ENCODE results near the gene CACNB4.
A peak's percentile ranks its signal among the peaks of the same experiment; 100 is the strongest.

CACNB4 gene

DNA sequence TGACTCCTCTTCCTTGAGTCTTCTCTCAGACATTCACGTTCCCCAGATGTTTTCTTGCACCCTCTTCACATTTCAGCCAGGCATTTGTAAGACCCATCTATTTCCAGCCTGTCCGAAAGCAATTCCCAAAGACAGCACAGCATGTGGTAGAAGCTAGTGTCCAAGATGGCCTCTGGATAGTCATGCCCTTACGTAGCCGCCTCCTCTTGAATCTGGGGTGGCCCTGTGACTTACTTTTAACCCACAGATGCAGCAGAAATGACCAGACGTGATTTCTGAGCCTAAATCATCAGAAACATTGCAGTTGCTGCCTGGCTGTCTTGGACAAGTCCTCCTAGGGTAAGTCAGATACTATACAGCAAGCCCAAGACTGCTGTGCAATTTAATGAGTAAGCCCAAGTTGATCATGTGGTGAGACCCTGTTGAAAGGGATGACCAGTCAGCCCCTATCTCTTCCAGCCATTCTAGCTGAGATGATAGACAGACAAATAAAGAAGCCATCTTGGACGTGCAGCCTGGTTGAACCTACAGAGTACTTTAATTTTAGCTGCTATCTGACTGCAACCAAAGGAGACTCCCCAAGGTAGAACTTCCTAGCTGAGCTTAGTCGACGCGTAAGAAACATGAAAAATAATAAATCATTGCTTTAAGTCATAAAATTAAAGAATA lies 282.9 kb downstream of the CACNB4 start:
- H3K4me3 ChIP-seq (ENCODE audit: low read depth, low read length): no peak overlapping the region
- TF ChIP-seq, protein P1, sequence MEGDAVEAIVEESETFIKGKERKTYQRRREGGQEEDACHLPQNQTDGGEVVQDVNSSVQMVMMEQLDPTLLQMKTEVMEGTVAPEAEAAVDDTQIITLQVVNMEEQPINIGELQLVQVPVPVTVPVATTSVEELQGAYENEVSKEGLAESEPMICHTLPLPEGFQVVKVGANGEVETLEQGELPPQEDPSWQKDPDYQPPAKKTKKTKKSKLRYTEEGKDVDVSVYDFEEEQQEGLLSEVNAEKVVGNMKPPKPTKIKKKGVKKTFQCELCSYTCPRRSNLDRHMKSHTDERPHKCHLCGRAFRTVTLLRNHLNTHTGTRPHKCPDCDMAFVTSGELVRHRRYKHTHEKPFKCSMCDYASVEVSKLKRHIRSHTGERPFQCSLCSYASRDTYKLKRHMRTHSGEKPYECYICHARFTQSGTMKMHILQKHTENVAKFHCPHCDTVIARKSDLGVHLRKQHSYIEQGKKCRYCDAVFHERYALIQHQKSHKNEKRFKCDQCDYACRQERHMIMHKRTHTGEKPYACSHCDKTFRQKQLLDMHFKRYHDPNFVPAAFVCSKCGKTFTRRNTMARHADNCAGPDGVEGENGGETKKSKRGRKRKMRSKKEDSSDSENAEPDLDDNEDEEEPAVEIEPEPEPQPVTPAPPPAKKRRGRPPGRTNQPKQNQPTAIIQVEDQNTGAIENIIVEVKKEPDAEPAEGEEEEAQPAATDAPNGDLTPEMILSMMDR (IDR thresholded peaks at IDR 0.05; ENCODE audit: borderline replicate concordance, insufficient read depth, low read depth, low read length): no peak

DNA sequence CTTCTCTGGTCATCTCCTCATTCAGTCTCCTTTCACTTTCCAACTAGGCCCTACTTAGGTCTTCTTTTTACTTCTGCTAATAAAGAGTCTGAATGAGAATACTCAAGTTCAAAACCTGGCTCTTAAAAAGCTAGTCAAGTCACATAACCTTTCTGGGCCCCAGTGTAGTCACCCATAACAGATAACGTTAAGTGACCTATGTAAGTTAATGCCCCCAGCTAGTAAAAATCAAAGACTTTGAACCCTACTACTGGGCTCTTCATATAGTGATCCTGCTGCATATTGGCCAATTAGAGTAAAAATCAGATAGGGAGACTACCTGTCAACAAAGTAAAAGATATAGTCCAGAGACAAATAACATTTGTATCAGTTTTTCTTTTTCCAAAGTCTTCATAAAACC lies 288.4 kb downstream of the CACNB4 start:
- TF ChIP-seq, protein P1 (IDR thresholded peaks at IDR 0.05; ENCODE audit: borderline replicate concordance, insufficient read depth, low read depth, low read length): no peak
- no peak overlapping the region for H3K4me3 ChIP-seq (ENCODE audit: low read depth, low read length)

DNA sequence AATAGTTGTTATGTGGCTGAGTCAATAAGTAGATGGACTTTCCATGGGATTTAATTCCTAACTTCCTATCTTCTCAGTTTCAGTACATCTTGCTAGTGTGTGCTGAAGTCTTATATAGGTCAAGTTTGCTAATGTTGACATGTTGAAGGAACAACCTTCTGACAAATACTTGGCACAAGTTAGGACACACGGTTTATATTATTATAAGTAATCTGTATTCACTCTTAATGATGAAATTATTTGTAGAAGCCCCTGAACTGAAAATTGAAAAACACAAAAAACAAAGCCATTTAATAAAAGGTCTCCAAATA lies 289.8 kb downstream of the CACNB4 start:
- TF ChIP-seq, protein P1 (IDR thresholded peaks at IDR 0.05; ENCODE audit: borderline replicate concordance, insufficient read depth, low read depth, low read length): no peak
- H3K4me3 ChIP-seq (ENCODE audit: low read depth, low read length): no peak overlapping the region

DNA sequence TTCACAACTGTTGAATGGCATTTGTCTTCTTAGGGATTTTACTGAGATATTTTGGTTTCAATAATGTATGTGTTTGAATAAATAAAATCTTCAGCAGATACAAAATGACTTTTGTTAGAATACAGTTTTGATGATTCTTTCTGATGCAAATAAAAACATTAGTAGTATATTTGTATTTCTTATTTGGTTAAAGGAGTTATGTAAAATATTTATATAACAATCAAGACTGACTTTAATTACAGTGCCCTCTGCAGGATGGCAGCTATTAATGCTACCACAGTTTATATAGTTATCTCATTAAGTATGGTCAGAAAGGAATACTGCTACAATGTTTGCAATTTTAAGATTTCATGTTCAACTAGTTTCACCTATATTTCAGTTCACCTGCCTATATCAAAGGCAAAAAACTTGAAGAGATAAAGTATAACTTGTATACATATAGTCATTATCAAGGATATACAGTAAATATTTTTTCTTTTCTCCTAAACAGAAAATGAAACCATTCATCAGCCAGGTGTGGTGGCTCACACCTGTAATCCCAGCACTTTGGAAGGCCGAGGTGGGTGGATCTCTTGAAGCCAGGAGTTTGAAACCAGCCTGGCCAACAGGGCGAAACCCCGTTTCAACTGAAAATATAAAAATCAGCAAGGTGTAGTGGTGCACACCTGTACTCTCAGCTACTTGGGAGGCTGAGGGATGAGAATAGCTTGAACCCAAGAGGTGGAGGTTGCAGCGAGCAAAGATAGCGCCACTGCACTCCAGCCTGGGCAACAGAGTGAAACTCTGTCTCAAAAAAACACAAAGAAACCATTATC lies 290.4 kb downstream of the CACNB4 start:
- no peak overlapping the region for H3K4me3 ChIP-seq (ENCODE audit: low read depth, low read length)
- TF ChIP-seq, protein P1 (IDR thresholded peaks at IDR 0.05; ENCODE audit: borderline replicate concordance, insufficient read depth, low read depth, low read length): peak; percentile 26; the same call in 1 of the 2 replicates

DNA sequence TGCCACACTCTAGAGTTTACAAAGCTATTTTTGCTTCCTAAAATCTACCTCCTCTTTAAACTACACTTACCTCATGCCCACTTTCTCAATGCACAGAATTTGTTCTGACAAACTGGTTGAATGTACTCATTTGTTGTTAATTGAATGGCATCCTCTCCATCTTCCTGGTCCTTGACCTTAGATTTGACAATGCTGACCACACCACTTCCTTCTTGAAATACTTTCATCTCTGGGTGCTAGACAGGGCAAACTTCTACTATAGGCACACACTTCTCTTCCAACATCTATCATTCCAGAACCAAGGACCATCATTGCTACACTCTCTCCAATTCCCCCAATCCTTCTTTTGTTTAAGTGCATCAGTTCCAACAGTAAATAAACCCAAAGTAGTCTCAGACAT lies 292.9 kb downstream of the CACNB4 start:
- H3K4me3 ChIP-seq (ENCODE audit: low read depth, low read length): no peak overlapping the region
- TF ChIP-seq, protein P1 (IDR thresholded peaks at IDR 0.05; ENCODE audit: borderline replicate concordance, insufficient read depth, low read depth, low read length): no peak

DNA sequence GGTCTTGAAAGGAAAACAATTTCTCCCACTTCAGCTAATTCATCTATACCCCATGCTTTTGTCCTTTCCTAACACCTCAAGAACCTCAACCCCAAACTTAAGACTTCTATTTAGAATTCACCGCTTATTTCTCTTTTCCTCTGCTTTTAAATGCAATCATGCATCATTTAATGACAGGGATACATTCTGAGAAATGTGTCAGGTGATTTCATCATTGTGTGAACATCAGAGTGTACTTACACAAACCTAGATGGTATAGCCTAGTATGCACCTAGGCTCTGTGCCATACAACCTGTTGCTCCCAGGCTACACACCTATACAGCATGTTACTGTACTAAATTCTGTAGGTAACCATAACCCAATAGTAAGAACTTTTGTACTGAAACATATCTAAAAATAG lies 293.5 kb downstream of the CACNB4 start:
- H3K4me3 ChIP-seq (ENCODE audit: low read depth, low read length): no peak overlapping the region
- TF ChIP-seq, protein P1 (IDR thresholded peaks at IDR 0.05; ENCODE audit: borderline replicate concordance, insufficient read depth, low read depth, low read length): no peak

DNA sequence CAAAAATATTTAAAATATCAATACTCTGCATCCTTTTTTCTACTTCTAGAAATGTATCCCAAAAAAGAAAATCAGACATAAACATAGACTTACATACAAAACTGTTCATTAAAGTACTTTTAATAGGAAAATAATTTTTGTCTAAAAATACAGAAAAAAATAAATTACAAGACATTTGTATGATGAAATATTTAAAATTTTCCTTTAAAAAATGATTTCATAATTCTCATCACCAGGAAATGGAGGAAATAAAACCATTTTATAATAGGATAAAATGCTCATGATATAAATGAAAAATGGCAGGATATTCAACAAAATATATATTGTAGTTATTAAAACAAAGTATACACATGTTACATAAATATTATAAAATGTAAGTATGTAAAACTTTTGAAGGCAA lies 295.0 kb downstream of the CACNB4 start:
- H3K4me3 ChIP-seq (ENCODE audit: low read depth, low read length): no peak overlapping the region
- TF ChIP-seq, protein P1 (IDR thresholded peaks at IDR 0.05; ENCODE audit: borderline replicate concordance, insufficient read depth, low read depth, low read length): no peak
